Choroid plexus epithelial cell (primary cell): ENCODE results near the gene TTC23.
A peak's percentile ranks its signal among the peaks of the same experiment; 100 is the strongest.

ENCODE experiments used
- DNase-seq: peaks from one replicate; pipeline ENCODE4 v3.0.0-alpha.2; 2010; ENCODE audit warnings: low read depth
- H3K4me3 ChIP-seq: 2 replicates; pipeline ENCODE4 v1.5.1; 2011; ENCODE audit warnings: low read depth, mild to moderate bottlenecking, control low read depth, low read length, moderate library complexity
- CTCF ChIP-seq: conservative IDR thresholded peaks from 2 replicates; pipeline ENCODE4 v1.5.1; 2011; ENCODE audit warnings: low read depth, mild to moderate bottlenecking, control low read depth, inconsistent platforms, low read length, moderate library complexity

The TTC23 gene

GRCh38 chr15:99145778-99146177, 103.6 kb downstream of the TTC23 start:
- H3K4me3 ChIP-seq: no peak overlapping the region
- TF ChIP-seq CTCF: no peak
- no peak for DNase-seq

- no peak for DNase-seq
- no peak overlapping the region for H3K4me3 ChIP-seq
- no peak for TF ChIP-seq CTCF
Measured at GRCh38 chr15:99145005-99145404, 104.4 kb downstream of the TTC23 start.

- no peak for TF ChIP-seq CTCF
- H3K4me3 ChIP-seq: no peak overlapping the region
- peak; percentile 47 for DNase-seq
Measured at GRCh38 chr15:99143655-99144610, 105.4 kb downstream of the TTC23 start.

- no peak for DNase-seq
- no peak overlapping the region for H3K4me3 ChIP-seq
- TF ChIP-seq CTCF: no peak
Measured at GRCh38 chr15:99143242-99143641, 106.1 kb downstream of the TTC23 start.

- H3K4me3 ChIP-seq: no peak overlapping the region
- no peak for TF ChIP-seq CTCF
- no peak for DNase-seq
Measured at GRCh38 chr15:99142562-99142961, 106.8 kb downstream of the TTC23 start.

- no peak overlapping the region for H3K4me3 ChIP-seq
- no peak for DNase-seq
- no peak for TF ChIP-seq CTCF
Measured at GRCh38 chr15:99141943-99142342, 107.4 kb downstream of the TTC23 start.

- DNase-seq: no peak
- no peak overlapping the region for H3K4me3 ChIP-seq
- TF ChIP-seq CTCF: no peak
Measured at GRCh38 chr15:99140590-99140989, 108.8 kb downstream of the TTC23 start.
